HG02678 (cell line): ENCODE measurements around the gene DHX57.
"Not testable (repeated sequence)": the region's sequence is repeated elsewhere in the genome, so short reads cannot be mapped to it uniquely, and the experiment has no call there.

Experiments
- ATAC-seq: cut with Tn5 transposase; IDR thresholded peaks from one replicate; pipeline ENCODE4 v1.9.1; 2021; ENCODE audit warnings: mild to moderate bottlenecking, moderate library complexity; ENCODE audit not compliant: unreplicated experiment

Gene DHX57

GRCh38 chr2:38797953-38798352, 77.8 kb downstream of the DHX57 start:
- ATAC-seq: no peak

- ATAC-seq: no peak
Measured at GRCh38 chr2:38797250-38797676, 78.5 kb downstream of the DHX57 start.

- not testable (repeated sequence) for ATAC-seq
Measured at GRCh38 chr2:38795016-38795415, 80.7 kb downstream of the DHX57 start.

GRCh38 chr2:38794235-38794946, 81.3 kb downstream of the DHX57 start:
- ATAC-seq: no peak

GRCh38 chr2:38793511-38793910, 82.2 kb downstream of the DHX57 start:
- no peak for ATAC-seq

GRCh38 chr2:38792751-38793150, 83.0 kb downstream of the DHX57 start:
- ATAC-seq: no peak

GRCh38 chr2:38792321-38792720, 83.4 kb downstream of the DHX57 start:
- ATAC-seq: not testable (repeated sequence)

- no peak for ATAC-seq
Measured at GRCh38 chr2:38791744-38792143, 84.0 kb downstream of the DHX57 start.

- no peak for ATAC-seq
Measured at GRCh38 chr2:38789691-38790090, 86.0 kb downstream of the DHX57 start.

GRCh38 chr2:38788306-38788705, 87.4 kb downstream of the DHX57 start:
- no peak for ATAC-seq

GRCh38 chr2:38783586-38783985, 92.1 kb downstream of the DHX57 start:
- no peak for ATAC-seq

GRCh38 chr2:38778687-38779082, 97.0 kb downstream of the DHX57 start:
- ATAC-seq: no peak

GRCh38 chr2:38776531-38776930, 99.2 kb downstream of the DHX57 start:
- ATAC-seq: no peak

GRCh38 chr2:38775921-38776225, 99.9 kb downstream of the DHX57 start:
- no peak for ATAC-seq

- no peak for ATAC-seq
Measured at GRCh38 chr2:38775097-38775920, 100.4 kb downstream of the DHX57 start.

- ATAC-seq: no peak
Measured at GRCh38 chr2:38771632-38772031, 104.1 kb downstream of the DHX57 start.

GRCh38 chr2:38765551-38765950, 110.2 kb downstream of the DHX57 start:
- no peak for ATAC-seq

- no peak for ATAC-seq
Measured at GRCh38 chr2:38765149-38765548, 110.6 kb downstream of the DHX57 start.

- no peak for ATAC-seq
Measured at GRCh38 chr2:38763728-38764127, 112.0 kb downstream of the DHX57 start.

GRCh38 chr2:38763228-38763627, 112.5 kb downstream of the DHX57 start:
- no peak for ATAC-seq

- ATAC-seq: not testable (repeated sequence)
Measured at GRCh38 chr2:38755891-38756290, 119.8 kb downstream of the DHX57 start.

GRCh38 chr2:38754506-38754905, 121.2 kb downstream of the DHX57 start:
- no peak for ATAC-seq
